Pulmonary artery endothelial cell (primary cell): Measurements from ENCODE around the gene MRGPRG. TPM values are rescaled to one million over a fixed set of nuclear protein-coding genes. Genes with fewer than 3 reads are reported as not detected.
"Not testable (repeated sequence)": the region's sequence is repeated elsewhere in the genome, so short reads cannot be mapped to it uniquely, and the experiment has no call there.

Experiments
- DNase-seq: peaks from one replicate; pipeline ENCODE4 v3.0.0-alpha.2; 2011; ENCODE audit warnings: low read depth, low spot score
- total RNA-seq: library from RNA; depleted of rRNA; stranded (reverse); fragments of >200 nt; gene quantifications from 2 replicates; pipeline ENCODE4 v1.2.3, GENCODE V29; 2014

Gene MRGPRG
- total RNA-seq, 1 donor from 2014 or later = not detected

GRCh38 chr11:3176487-3176886 is 42.1 kb downstream of the MRGPRG start:
- DNase-seq = no peak

- DNase-seq = no peak
Measured at GRCh38 chr11:3175194-3175593, 43.4 kb downstream of the MRGPRG start.

- DNase-seq = no peak
Measured at GRCh38 chr11:3174387-3174786, 44.2 kb downstream of the MRGPRG start.

GRCh38 chr11:3173795-3174194 is 44.8 kb downstream of the MRGPRG start:
- no peak for DNase-seq

- no peak for DNase-seq
Measured at GRCh38 chr11:3171931-3172560, 46.6 kb downstream of the MRGPRG start.

- DNase-seq = no peak
Measured at GRCh38 chr11:3170756-3171650, 47.6 kb downstream of the MRGPRG start.

- DNase-seq = no peak
Measured at GRCh38 chr11:3170044-3170755, 48.4 kb downstream of the MRGPRG start.

- DNase-seq = no peak
Measured at GRCh38 chr11:3169255-3170043, 49.2 kb downstream of the MRGPRG start.

- not testable (repeated sequence) for DNase-seq
Measured at GRCh38 chr11:3168742-3169254, 49.8 kb downstream of the MRGPRG start.

Other genes starting within 250 kb of the MRGPRG start
- gene NAP1L4, start 226.5 kb downstream of the MRGPRG start, total RNA-seq = 162 and 188 TPM in 2 replicates
- gene CARS1, start 161.4 kb downstream of the MRGPRG start, total RNA-seq = 49.8 and 67.5 TPM in 2 replicates
- 24.3 and 32.9 TPM in 2 replicates for gene OSBPL5, start 53.5 kb downstream of the MRGPRG start, total RNA-seq
- not detected in 2 replicates for gene MRGPRE, start 13.6 kb upstream of the MRGPRG start, total RNA-seq
- 16.3 and 17.7 TPM in 2 replicates for gene ZNF195, start 160.3 kb upstream of the MRGPRG start, total RNA-seq